HG03039 (cell line): ENCODE data around the gene KIAA1191.

Experiments
- ATAC-seq: cut with Tn5 transposase; IDR thresholded peaks from one replicate; pipeline ENCODE4 v1.9.1; 2021; ENCODE audit warnings: mild to moderate bottlenecking, moderate library complexity; ENCODE audit not compliant: unreplicated experiment

KIAA1191 gene

GRCh38 chr5:176365351-176366231 is 4.0 kb upstream of the KIAA1191 start, which contains the start of gene ARL10:
TSS of gene ARL10 (plus strand) at chr5:176365487. CDS start at chr5:176365564, 77 bp downstream.
- ATAC-seq: peak; percentile 35

DNA sequence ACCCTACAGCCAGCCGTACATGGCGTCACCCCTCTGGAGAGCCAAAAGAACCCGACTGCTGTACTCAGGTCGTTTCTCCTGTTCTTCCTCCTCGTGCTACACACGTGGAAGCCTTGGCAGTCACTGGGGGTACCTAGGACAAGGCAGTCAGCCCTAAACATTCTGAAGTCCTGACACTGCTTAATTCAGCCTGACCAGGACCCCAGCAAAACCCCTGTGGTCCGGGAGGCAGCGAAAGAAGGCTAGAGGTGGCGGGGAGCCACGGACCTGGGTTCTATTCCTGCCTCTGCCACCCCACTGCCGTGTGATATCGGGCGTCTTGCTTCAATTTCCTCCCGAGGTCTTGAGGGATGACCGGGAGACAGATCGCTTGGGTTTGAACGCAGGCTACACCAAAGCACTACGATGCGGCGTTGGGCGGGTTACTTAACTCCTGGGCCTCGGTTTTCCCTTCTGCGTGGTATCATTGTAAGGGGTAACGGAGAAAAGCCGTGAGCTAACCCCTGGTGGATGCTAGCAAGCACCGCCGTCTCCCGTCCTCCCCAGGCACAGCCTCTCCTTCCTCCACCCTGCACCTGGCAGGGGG is 3.3 kb upstream of the KIAA1191 start:
- no peak for ATAC-seq

DNA sequence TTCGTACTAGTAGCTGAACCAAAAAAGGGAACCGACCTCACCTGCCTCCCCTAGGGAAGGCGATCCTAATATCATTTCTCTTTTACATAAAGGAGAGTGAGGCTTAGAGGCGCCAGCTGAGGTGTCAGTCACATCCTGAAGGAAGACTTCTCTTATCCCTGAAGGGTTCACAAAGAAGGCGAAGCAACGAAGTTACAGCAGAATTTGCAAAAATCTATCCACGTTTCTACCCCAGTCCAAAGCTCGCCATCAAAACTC is 598 bp upstream of the KIAA1191 start:
- ATAC-seq: no peak

DNA sequence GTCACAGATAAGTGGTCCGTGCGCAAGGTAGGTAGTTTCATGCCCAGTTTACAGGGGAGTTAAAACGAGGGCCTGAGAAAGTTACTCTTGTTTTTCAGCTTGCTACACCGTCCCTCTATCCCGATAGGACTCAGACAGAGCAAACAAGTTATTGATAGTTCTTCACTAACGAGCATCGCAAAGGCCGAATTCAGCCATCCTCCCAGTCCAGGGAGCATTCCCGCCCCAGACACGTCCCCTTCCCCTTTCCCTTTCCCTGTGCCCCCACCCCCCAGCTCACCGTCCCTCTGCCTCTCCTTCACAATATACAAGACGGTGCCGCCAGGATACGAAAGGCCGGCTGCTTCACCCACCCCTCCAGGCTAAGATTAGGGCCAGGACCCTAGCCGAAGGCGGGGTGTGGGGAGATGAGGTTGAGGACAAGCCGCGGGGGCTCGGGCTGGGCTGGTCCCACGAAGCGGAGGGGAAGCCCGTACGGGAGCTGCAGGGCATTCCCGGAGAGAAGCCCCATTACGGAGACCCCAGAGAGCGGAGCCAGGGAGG is 599 bp downstream of the KIAA1191 start:
- no peak for ATAC-seq

DNA sequence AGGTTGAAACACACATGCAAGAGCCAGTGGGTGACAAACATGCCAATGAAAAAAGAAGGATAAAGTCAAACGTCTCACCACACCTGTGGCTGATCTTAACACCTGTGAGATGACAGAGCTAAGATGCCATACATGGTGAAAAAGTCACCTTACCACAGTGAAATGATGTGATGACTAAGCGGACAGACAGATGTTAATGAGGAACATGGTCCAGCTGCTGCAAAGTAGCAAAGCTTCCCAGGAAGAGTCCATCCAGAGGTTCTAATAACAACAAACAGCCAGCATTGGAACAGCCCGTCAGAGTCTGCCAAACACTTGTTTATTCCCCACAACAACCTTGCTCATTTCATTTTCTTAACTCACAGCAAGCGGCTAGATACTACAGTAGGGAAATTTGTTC is 1.9 kb downstream of the KIAA1191 start:
- ATAC-seq: no peak

DNA sequence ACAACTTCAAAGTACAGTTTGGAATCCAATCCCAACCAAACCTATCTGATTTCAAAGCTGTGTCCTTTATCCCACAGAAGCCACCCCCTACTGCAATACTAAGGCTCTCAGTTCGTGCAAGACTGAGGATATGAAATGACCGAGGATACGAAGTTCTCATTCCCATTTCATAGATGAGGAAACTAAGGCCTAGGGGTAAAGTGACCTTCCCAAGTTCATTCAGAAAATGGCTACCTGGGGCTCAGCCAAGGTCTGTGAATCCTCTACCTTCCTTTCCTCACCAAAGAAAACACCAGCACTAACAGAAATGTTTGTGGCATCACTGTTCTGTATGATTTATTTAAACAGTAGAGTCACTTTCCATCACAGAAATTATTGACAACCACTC is 5.4 kb downstream of the KIAA1191 start:
- ATAC-seq: no peak

- ATAC-seq: no peak
Measured at GRCh38 chr5:176355400-176356178, 6.0 kb downstream of the KIAA1191 start.

DNA sequence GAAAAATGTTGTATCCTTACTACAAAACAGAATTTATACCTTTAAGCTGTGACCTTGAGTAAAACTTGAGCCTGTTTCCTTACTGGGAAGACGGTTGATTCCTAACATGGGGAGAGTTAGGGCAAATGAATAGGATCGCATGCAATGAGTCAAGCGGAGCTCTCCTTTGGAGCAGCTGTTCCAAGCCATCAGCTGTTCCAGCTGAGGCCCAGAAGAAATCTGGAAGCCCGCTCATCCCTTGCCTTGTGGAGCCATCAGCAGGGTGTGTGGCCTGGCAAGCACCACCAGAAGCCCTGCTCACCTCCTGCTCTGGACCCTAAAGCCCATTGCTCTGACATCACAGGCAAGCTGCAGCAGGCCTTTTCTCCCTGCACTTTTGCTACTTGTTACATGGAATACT is 8.0 kb downstream of the KIAA1191 start:
- no peak for ATAC-seq

DNA sequence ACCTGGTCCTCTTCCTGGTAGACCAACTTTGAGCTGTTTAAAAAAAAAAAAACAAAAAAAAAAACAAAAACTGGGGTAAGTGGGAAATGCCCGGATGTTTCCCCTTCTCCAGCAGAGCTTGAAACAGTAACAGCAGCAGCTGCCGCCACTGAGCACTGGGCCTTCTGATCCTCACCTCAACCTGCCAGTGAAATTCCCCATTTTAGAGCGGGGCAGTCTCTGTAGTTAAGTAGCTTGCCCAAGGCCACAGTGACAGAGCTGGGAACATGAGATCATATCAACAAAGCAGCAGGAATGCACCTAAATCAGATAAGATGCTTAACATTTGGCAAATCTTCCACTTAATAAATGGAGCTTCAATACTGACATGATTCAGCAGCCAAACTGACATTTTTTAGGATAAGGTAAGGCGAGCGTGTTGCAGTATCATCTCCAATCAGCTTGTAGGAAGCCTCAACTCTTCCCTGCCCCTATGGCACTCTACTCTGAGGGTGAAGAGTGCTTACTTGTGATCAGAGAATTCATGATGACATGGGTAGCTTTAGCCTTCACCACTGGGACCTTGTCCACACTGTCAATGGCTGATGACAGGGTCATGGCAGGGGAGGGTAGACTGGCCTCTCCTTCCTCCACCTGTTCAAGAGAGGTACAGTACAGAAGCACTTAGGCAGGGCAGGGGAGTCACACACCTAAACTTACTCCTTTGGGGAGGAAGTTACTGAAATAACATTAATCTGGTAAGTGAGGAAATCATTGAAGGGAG is 9.3 kb downstream of the KIAA1191 start:
- ATAC-seq: no peak

DNA sequence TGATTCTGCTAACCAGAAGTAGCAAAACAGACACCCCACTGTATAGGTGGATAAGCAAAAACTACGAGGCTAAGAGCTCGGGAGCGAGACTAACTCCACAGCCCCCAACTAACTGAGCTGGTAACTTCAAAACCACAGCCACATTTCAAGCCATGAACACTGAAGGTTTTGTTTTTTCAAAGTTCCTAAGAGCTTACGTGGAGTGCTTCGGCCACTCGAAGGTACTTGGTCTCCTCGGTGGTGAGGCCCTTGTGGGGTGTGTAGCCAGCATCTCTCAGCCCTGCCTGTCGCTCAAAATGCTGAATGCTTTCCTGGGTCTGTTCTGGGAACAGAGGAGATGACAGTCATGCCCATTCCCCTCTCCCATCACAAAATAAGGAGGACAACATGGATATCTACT is 11.1 kb downstream of the KIAA1191 start:
- ATAC-seq: no peak

DNA sequence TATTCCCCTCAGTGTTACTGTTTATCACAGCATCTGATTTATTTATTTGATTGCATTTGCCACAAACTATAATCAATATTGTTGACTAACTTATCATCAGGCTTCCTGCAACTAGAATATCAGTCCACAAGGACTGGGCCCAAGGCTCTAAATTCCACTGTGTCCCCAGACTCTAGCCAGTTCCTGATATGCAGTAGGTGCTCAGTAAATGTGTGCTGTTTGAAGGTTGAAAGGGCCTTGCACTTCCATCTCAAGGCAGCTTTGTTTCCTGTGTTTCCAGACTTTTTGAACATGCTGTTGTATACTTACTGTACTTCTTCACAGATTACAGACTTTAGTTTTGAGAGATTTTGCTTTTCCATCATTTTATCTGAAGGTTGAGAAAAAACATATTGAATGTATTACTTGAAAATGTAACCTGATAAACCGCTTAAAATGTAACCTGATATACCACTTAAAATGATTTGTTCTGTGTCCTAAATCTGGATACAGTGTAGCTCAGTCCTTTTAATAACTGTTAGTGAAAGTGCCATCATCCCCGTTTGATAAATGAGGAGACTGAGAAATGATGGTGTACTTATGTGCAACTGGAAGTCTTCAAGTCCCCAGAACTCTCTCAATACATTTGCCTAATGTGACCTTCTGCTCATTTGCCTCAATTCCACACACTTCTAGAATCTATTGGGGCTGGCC is 18.7 kb downstream of the KIAA1191 start:
- ATAC-seq: no peak

GRCh38 chr5:176342158-176342483 is 19.4 kb downstream of the KIAA1191 start:
- no peak for ATAC-seq

- ATAC-seq: no peak
Measured at GRCh38 chr5:176341325-176342157, 20.0 kb downstream of the KIAA1191 start.

- no peak for ATAC-seq
Measured at GRCh38 chr5:176339304-176339703, 22.3 kb downstream of the KIAA1191 start.

GRCh38 chr5:176337913-176338312 is 23.7 kb downstream of the KIAA1191 start:
- ATAC-seq: no peak

DNA sequence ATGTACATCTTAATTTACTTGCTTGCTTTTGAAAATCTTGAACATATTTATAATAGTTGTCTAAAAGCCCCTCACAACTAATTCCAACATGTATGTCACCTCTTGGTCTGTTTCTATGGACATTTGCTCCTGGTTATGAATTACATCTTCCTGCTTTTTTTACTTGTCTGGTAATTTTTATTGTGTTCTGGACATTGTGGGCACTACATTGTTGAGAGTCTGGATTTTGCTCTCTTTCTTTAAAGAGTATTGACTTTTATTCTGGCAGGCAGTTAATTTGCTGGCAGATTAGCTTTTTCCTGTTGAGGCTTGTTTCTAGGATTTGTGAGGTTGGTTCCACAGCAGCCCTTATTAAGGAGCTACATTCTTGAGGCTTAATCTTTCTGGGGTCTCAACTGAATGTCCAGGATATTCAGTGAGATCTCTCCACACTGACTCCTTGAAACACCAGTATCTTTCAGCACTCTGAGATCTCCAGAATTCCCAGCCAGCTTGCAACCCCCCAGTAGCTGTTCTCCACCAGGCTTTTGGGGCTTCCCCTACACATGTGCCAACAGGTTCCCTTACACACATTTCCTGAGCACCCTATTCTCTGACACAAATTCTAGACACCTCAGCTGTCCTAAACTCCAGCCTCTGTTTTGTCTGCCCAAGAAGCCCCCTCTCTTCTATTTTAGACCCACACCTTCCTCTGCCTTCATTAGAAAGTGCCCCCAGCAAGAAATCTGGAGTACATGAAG is 27.4 kb downstream of the KIAA1191 start:
- ATAC-seq: no peak

DNA sequence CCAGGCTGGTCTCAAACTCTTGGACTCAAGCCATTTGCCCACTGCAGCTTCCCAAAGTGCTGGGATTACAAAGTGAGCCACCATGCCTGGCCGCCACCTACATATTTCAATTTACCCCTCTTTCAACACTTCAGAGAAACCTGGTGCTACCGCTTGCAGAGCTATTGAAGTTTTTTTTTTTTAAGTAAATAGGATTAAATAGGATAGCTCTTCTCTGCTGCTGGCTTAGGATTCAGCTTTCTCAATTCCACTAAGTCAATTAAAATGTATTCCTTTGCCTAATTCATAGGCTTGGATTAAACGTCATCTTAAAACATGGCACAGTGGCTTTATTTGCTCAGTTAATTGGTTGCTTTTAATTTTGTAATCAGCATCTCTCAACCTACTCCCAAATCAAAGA is 41.0 kb downstream of the KIAA1191 start:
- no peak for ATAC-seq

DNA sequence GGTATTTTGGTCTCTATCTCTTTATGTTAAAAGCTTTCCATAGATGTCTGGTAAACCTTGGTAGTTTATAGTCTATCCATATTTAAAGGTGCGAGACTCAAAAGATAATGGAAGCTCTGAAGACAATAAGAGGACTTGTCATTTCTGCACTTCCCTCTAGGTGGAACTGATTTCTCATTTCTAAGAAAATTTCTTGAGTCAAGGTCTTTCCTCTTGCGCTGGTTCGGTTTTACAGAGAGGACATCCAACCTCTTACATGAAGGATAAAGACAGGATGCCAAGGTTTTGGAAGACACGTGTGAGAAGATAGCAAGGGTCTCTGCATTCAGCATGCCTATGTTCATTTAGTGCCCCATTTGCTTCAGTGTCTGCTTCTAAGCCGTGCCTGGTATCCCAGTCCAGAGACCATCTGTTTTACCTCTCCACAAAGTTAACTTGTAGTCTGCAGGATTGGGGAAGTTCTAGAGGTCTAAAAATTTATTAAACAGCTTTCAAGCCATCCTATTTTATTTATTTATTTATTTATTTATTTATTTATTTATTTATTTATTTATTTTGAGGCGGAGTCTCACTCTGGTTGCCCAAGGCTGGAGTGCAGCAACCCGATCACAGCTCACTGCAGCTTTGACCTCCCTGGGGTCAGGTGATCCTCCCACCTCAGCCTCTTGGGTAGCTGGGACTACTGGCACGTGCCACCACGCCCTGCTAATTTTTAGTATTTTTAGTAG is 41.6 kb downstream of the KIAA1191 start:
- ATAC-seq: no peak
